Measurements from ENCODE around the gene DLG1.

DNA sequence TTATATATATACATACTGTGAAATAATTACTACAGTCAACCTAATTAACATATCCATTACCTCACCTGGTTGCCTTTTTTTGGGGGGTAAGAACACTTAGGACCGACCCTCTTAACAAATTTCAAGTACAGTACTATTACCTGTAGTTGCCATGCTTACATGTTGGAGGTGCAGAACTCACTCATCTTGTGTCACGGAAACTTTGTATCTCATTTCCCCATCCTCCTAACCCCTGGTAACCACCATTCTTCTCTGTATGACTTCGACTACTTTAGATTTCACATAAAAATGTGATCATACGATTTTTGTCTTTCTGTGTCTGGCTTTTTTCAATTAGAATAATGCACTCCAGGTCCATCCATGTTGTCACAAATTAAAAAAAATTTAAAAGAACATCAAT, 213.3 kb downstream of the DLG1 start:
- TF ChIP-seq, protein P1, sequence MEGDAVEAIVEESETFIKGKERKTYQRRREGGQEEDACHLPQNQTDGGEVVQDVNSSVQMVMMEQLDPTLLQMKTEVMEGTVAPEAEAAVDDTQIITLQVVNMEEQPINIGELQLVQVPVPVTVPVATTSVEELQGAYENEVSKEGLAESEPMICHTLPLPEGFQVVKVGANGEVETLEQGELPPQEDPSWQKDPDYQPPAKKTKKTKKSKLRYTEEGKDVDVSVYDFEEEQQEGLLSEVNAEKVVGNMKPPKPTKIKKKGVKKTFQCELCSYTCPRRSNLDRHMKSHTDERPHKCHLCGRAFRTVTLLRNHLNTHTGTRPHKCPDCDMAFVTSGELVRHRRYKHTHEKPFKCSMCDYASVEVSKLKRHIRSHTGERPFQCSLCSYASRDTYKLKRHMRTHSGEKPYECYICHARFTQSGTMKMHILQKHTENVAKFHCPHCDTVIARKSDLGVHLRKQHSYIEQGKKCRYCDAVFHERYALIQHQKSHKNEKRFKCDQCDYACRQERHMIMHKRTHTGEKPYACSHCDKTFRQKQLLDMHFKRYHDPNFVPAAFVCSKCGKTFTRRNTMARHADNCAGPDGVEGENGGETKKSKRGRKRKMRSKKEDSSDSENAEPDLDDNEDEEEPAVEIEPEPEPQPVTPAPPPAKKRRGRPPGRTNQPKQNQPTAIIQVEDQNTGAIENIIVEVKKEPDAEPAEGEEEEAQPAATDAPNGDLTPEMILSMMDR (IDR thresholded peaks at IDR 0.05) = no peak
- no peak for TF ChIP-seq POLR2A (IDR thresholded peaks at IDR 0.05)
